Stimulated activated CD8-positive, alpha-beta memory T cell treated with anti-CD3 and anti-CD28 coated beads, Interleukin-12 subunit alpha, Interleukin-12 subunit beta, amount 100 ng/mL, for 24 hours (primary cell): Measurements from ENCODE around the gene PPM1F.
"Not testable (repeated sequence)": the region's sequence is repeated elsewhere in the genome, so short reads cannot be mapped to it uniquely, and the experiment has no call there.

Experiments
- DNase-seq: peaks from one replicate; pipeline ENCODE4 v3.0.0-alpha.2; 2020; ENCODE audit errors: extremely low read depth

Gene PPM1F

DNA sequence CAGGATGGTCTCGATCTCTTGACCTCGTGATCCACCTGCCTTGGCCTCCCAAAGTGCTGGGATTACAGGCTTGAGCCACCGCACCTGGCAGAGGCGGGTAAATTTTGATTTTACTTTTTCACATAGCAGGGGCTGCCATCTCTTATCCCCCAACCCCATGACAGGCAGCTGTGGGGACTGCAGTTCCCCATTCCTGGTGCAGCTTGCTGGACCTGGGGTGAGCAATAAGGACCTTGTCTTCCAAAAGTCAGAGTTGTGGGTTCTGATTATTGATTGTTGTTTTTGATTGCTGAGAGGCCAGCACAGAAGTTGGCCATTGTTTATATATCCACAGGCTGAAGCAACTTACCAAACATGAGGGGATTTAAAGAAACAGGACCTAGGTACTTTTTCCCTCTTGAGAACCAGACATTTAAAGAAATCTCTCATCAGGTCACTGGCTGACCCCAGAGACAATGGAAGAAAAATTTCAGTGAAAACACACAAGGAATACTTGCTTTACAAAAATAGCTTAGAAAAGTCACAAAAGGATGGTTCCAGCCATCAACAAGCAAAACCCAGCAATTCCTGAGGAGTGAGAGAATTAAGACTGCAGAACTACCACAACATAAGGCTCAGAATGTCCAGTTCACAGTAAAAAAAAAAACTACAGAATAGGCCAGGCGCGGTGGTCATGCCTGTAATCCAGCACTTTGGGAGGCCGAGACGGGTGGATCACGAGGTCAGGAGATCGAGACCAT is 63.2 kb downstream of the PPM1F start:
- DNase-seq, result no peak

DNA sequence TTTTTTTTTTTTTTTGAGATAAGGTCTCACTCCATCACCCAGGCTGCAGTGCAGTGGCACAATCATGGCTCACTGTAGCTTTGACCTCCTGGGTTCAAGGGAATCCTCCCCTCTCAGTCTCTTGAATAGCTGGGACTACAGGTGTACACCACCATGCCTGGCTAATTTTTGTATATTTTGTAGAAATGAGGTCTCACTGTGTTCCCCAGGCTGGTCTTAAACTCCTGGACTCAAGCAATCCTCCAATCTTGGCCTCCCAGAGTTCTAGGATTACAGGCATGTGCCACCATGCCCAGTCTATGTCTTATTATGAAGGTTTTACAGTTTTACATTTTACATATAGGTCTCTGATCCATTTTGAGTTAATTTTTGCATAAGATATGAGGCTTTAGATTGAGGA is 64.8 kb downstream of the PPM1F start:
- DNase-seq, result no peak

DNA sequence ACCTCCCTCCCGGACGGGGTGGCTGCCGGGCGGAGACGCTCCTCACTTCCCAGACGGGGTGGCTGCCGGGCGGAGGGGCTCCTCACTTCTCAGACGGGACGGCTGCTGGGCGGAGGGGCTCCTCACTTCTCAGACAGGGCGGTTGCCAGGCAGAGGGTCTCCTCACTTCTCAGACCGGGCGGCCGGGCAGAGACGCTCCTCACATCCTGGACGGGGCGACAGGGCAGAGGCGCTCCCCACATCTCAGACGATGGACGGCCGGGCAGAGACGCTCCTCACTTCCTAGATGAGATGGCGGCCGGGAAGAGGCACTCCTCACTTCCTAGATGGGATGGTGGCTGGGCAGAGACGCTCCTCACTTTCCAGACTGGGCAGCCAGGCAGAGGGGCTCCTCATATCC is 68.7 kb downstream of the PPM1F start:
- not testable (repeated sequence) for DNase-seq

DNA sequence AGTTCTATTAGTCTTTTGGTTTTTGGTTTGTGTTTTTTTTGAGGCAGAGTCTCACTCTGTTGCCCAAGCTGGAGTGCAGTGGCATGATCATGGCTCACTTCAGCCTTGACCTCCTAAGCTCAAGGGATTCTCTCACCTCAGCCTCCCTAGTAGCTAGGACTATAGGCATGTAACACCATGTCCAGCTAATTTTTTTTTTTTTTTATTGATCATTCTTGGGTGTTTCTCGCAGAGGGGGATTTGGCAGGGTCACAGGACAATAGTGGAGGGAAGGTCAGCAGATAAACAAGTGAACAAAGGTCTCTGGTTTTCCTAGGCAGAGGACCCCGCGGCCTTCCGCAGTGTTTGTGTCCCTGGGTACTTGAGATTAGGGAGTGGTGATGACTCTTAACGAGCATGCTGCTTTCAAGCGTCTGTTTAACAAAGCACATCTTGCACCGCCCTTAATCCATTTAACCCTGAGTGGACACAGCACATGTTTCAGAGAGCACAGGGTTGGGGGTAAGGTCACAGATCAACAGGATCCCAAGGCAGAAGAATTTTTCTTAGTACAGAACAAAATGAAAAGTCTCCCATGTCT is 69.8 kb downstream of the PPM1F start:
- not testable (repeated sequence) for DNase-seq

DNA sequence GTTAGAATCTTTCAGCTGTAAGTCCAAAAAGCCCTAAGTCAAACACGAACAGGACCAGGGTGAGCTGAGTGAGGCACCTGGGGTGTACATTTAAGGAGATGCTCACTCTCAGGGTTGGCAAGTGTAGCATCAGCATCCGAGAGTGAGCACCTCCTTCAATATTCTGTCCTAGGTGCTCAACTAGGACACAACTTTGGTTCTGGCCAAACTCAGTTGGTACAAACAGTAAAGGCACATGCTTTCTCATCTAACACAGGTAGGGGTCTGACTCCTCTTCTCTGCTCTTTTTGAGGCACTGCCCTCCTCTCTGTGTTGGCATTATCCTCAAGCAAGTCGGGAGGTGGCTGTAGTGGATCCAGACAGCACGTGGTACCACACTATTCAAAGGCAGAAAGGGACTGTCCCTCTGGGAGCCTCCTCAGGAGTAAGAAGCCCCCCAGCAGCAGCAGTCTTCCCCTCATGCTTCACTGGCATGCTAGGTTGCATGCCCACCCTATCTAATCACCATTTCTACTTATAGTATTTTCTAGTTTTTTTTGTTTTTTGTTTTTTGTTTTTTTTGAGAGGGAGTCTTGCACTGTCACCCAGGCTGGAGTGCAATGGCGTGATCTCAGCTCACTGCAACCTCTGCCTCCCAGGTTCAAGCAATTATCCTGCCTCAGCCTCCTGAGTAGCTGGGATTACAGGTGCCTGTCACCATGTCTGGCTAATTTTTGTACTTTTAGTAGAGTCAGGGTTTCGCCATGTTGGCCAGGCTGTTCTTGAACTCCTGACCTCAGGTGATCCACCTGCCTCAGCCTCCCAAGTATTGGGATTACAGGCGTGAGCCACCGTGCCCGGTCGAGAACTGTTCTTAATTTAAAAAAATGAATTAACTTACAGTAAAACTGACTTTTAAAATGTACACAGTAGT is 70.6 kb downstream of the PPM1F start:
- no peak for DNase-seq

DNA sequence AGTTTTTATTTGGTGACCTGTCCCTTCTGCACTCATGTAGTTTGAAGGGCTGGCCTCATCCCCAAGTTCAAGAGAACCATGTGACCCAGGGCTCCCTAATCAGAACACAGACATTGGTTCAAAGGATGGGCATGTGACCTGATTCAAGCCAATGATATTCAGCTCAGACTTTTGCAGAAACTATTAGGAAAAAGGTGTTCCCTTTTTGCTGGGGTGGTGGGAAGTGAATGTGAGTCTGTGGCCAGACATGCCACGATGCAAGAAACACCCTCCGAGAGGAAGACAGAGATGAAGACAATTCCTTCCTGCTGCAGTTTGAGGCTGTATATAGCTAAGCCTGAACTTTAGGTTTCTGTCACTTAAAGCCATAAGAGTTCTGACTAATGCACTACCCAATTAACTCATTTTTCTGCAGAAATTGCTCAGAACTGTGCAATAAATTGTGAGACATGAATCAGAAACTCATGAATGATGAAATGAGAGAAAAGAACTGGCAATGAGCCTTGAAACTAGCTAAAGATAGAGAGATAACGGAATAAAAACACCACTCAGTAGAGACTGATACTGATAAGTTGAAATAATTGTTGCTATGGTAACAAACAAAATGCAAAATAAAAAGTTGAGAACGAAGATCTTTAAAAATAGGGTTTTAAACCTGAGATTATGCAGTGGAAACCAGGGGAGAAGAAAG is 76.0 kb downstream of the PPM1F start:
- no peak for DNase-seq

DNA sequence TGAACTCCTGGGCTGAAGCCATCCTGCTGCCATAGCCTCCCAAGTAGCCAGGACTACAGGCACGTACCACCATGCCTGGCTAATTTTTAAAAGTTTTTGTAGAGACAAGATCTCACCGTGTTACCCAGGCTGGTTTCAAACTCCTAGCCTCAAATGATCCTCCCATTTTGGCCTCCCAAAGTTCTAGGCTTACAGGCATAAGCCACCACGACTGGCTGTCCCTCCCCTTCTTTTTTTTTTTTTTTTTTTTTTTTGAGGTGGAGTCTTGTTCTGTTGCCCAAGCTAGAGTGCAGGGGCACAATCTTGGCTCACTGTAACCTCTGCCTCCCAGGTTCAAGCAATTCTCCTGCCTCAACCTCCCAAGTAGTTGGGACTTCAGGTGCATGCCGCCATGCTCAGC is 77.7 kb downstream of the PPM1F start:
- DNase-seq, result not testable (repeated sequence)

DNA sequence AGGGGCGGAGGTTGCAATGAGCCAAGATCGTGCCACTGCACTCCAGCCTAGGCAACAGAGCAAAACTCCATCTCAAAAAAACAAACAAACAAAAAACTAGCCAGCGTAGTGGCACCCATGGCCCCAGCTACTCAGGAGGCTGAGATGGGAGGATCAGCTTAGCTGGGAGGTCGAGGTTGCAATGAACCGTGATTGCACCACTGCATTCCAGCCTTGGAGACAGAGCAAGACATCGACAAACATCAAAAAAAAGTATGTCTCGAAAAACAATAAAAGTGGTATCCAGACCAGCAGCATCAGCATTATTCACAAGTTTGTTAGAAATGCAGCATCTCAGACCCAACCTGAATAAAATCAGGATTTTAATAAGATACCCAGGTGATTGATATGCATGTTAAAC is 79.0 kb downstream of the PPM1F start:
- DNase-seq, result no peak

DNA sequence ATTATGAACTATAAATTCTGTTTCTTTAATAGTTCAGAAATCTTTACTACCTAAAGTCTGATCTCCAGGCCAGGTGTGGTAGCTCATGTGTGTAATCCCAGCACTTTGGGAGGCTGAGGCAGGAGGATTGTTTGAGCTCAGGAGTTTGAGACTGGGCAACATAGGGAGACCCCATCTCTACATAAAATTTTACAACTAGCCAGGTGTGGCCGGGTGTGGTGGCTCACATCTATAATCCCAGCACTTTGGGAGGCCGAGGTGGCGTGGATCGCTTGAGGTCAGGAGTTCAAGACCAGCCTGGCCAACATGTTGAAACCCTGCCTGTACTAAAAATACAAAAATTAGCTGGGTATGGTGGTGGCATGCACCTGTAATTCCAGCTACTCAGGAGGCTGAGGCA is 79.9 kb downstream of the PPM1F start:
- DNase-seq, result not testable (repeated sequence)
